Fibroblast of pulmonary artery (primary cell): ENCODE data around the gene TMC1.
A peak's percentile ranks its signal among the peaks of the same experiment; 100 is the strongest.

Source experiments
- DNase-seq: peaks from one replicate; pipeline ENCODE4 v3.0.0-alpha.2; 2010; ENCODE audit warnings: low read depth
- H3K4me3 ChIP-seq: replicated peaks from 2 replicates; pipeline ENCODE4 v1.5.1; 2011; ENCODE audit warnings: low read depth, mild to moderate bottlenecking, control low read depth, low read length, moderate library complexity
- TF ChIP-seq, protein P1 (sequence below): IDR thresholded peaks from 2 replicates; pipeline ENCODE4 v1.5.1; 2011; ENCODE audit warnings: mild to moderate bottlenecking, control low read depth, low read length, inconsistent platforms; ENCODE audit errors: missing control alignments

Gene TMC1

GRCh38 chr9:72635197-72635596 lies 113.8 kb downstream of the TMC1 start:
- no peak overlapping the region for H3K4me3 ChIP-seq
- no peak for DNase-seq
- TF ChIP-seq, protein P1, sequence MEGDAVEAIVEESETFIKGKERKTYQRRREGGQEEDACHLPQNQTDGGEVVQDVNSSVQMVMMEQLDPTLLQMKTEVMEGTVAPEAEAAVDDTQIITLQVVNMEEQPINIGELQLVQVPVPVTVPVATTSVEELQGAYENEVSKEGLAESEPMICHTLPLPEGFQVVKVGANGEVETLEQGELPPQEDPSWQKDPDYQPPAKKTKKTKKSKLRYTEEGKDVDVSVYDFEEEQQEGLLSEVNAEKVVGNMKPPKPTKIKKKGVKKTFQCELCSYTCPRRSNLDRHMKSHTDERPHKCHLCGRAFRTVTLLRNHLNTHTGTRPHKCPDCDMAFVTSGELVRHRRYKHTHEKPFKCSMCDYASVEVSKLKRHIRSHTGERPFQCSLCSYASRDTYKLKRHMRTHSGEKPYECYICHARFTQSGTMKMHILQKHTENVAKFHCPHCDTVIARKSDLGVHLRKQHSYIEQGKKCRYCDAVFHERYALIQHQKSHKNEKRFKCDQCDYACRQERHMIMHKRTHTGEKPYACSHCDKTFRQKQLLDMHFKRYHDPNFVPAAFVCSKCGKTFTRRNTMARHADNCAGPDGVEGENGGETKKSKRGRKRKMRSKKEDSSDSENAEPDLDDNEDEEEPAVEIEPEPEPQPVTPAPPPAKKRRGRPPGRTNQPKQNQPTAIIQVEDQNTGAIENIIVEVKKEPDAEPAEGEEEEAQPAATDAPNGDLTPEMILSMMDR = no peak

DNA sequence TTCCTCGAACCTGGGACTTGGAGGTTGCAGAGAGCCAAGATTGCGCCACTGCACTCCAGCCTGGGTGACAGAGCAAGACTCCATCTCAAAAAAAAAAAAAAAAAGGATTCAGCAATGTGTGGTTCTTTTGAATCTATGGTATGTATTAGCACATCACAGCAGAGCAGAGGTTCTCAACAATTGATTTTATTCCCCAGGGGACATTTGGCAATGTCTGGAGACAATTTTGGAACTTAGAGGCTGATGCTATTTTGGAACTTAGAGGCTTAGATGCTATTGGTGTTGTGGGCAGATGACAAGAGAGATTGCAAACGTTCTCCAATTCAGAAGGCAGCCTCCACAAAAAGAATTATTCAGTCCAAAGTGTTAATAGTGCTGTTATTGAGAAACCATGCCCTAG lies 115.2 kb downstream of the TMC1 start:
- no peak for DNase-seq
- TF ChIP-seq, protein P1 = no peak
- no peak overlapping the region for H3K4me3 ChIP-seq

DNA sequence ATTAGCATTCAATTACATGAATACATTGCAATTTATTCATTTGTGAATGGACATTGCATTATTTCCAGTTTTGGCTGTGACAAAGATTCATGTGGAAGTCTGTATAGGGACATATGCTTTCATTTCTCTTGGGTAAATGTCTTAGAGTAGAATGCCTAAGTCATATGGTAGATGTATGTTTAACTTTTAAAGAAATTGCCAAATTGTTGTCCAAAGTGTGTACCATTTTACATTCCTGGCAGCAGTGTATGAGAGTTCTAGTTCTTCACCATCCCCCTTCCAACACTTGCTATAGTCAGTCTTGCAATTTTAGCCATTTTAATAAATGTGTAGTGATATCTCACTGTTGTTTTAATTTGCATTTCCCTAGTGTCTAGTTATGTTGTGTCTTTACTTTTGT lies 122.2 kb downstream of the TMC1 start:
- no peak overlapping the region for H3K4me3 ChIP-seq
- DNase-seq = no peak
- TF ChIP-seq, protein P1 = no peak

DNA sequence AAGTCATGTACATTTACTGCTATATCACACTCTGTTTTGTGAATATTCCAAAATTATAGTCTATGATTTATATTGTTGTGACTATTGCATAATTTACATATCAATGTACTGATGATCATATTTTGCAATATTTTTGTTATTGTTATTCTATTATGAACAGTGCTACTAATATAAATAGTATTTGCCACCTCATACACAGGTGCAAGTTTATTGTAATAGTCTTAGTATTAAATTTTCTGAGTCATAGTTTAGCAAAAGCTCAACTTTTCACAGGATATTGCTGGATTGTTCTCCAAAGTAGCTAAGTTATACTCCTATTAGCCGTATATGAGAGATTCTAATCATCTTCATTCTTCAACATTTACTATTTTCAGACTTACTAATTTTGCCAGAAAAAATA lies 124.7 kb downstream of the TMC1 start:
- TF ChIP-seq, protein P1 = no peak
- DNase-seq = no peak
- H3K4me3 ChIP-seq = no peak overlapping the region

GRCh38 chr9:72648324-72649126 lies 127.1 kb downstream of the TMC1 start:
- H3K4me3 ChIP-seq = no peak overlapping the region
- DNase-seq = no peak
- TF ChIP-seq, protein P1 = no peak

GRCh38 chr9:72649127-72649442 lies 127.7 kb downstream of the TMC1 start:
- H3K4me3 ChIP-seq = no peak overlapping the region
- TF ChIP-seq, protein P1 = no peak
- no peak for DNase-seq

DNA sequence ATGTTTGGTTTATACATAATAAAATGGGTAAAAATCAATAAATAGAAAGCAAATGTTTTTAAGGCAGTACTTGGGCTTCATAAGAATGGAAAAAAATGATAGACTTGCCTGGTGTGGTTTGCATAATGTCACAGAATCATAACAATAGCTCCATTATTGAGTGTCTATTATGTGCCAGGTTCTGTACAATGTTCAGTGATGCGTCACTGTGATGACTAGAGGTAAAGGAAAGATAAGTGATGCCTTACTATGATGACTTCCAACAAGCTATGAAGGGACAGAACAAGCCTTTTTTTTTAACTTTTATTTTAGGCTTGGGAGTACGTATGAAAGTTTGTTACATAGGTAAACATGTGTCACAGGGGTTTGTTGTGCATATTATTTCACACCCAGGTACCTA lies 128.8 kb downstream of the TMC1 start:
- TF ChIP-seq, protein P1 = no peak
- peak; percentile 27 for DNase-seq
- no peak overlapping the region for H3K4me3 ChIP-seq
